H1 (cell line): ENCODE data around the gene ARHGAP6. TPM values are rescaled to one million over a fixed set of nuclear protein-coding genes. Genes with fewer than 3 reads are reported as not detected.

ENCODE experiments used
- CTCF ChIA-PET: fragments of 300-600 bp; sonication (Branson Sonifier 250); formaldehyde crosslinking; loops from one replicate; lab custom pipeline; 2021; ENCODE audit not compliant: partially characterized antibody; lab: Charles Lee
- POLR2A ChIA-PET: fragments of 300-600 bp; sonication (Branson Sonifier 250); formaldehyde crosslinking; loops from one replicate; lab custom pipeline; 2021; ENCODE audit warnings: inconsistent platforms; ENCODE audit not compliant: partially characterized antibody; lab: Charles Lee
- DNase-seq, 2 experiments: peaks; one replicate each; pipeline versions ENCODE4 v3.0.0 to v3.0.0-alpha.2; 2010 to 2022; ENCODE audit warnings: low spot score in 2 of 2, low read depth in 1 of 2, mixed read lengths in 1 of 2
- FAIRE-seq: peaks from 2 replicates; lab custom pipeline; 2011; peaks lifted over from hg19 to GRCh38; lab: Jason Lieb, UNC
- H2AFZ ChIP-seq: 2 replicates; pipeline ENCODE4 v1.8.1; 2012; ENCODE audit warnings: low read length, inconsistent platforms
- H2AK5ac ChIP-seq: 2 replicates; pipeline ENCODE4 v1.6.1; 2013; ENCODE audit warnings: low read depth, low read length
- H2BK120ac ChIP-seq: replicated peaks from 2 replicates; pipeline ENCODE3; 2013; ENCODE audit warnings: low read depth, low read length, inconsistent platforms
- H2BK12ac ChIP-seq: 2 replicates; pipeline ENCODE4 v1.6.1; 2013; ENCODE audit warnings: low read depth, low read length
- H2BK15ac ChIP-seq: 2 replicates; pipeline ENCODE4 v1.6.1; 2013; ENCODE audit warnings: low read length
- H2BK20ac ChIP-seq: 2 replicates; pipeline ENCODE4 v1.6.1; 2013; ENCODE audit warnings: low read length
- H2BK5ac ChIP-seq: 2 replicates; pipeline ENCODE4 v1.6.1; 2013; ENCODE audit warnings: low read depth, low read length
- H3K14ac ChIP-seq: 2 replicates; pipeline ENCODE4 v1.6.1; 2013; ENCODE audit warnings: inconsistent platforms; ENCODE audit not compliant: insufficient read length
- H3K18ac ChIP-seq: 2 replicates; pipeline ENCODE4 v1.6.1; 2013; ENCODE audit warnings: low read length; ENCODE audit errors: extremely low read depth
- H3K23ac ChIP-seq: 2 replicates; pipeline ENCODE4 v1.6.1; 2013; ENCODE audit warnings: inconsistent platforms; ENCODE audit not compliant: insufficient read length
- H3K23me2 ChIP-seq: 2 replicates; pipeline ENCODE4 v1.6.1; 2013; ENCODE audit warnings: low read depth, low read length
- H3K27ac ChIP-seq: 2 replicates; pipeline ENCODE4 v1.6.1; 2011; ENCODE audit warnings: low read depth, low read length, inconsistent platforms
- H3K27me3 ChIP-seq, 4 experiments: replicated peaks in 1 of 4; 1 replicate in 1 of 4; 2 replicates in 3 of 4; pipeline versions ENCODE4 v1.6.1 to v1.8.1; 2011 to 2013; ENCODE audit warnings: low read length in 3 of 4, mild to moderate bottlenecking in 3 of 4, inconsistent platforms in 2 of 4, mixed read lengths in 2 of 4, moderate library complexity in 1 of 4; ENCODE audit not compliant: control insufficient read depth in 3 of 4, insufficient read depth in 3 of 4; ENCODE audit errors: extremely low read depth in 1 of 4
- H3K36me3 ChIP-seq, 4 experiments: 2 replicates each; pipeline versions ENCODE4 v1.6.1 to v1.8.1; 2011 to 2013; ENCODE audit warnings: mild to moderate bottlenecking in 4 of 4, low read length in 3 of 4, moderate library complexity in 2 of 4, control low read depth in 1 of 4, inconsistent platforms in 1 of 4; ENCODE audit not compliant: insufficient read depth in 4 of 4, control insufficient read depth in 2 of 4
- H3K4ac ChIP-seq: replicated peaks from 2 replicates; pipeline ENCODE3; 2013; ENCODE audit warnings: low read length, low read depth, mixed read lengths, inconsistent platforms; ENCODE audit not compliant: insufficient read length
- H3K4me1 ChIP-seq, 4 experiments: replicated peaks in 1 of 4; 1 replicate in 1 of 4; 2 replicates in 3 of 4; pipeline versions ENCODE4 v1.6.1 to v1.8.1; 2011 to 2013; ENCODE audit warnings: low read length in 3 of 4, inconsistent platforms in 2 of 4, mixed read lengths in 1 of 4; ENCODE audit not compliant: insufficient read depth in 4 of 4, control insufficient read depth in 3 of 4
- H3K4me2 ChIP-seq, 2 experiments: 2 replicates each; pipeline versions ENCODE4 v1.6.1 to v1.8.1; 2011 to 2013; ENCODE audit warnings: low read depth in 2 of 2, low read length in 2 of 2, control low read depth in 1 of 2, inconsistent platforms in 1 of 2, mild to moderate bottlenecking in 1 of 2; ENCODE audit not compliant: insufficient read depth in 1 of 2
- H3K4me3 ChIP-seq, 4 experiments: fragments of 200-600, 300-600 bp in 1 of 4; sonication (generic), shearing (Covaris generic), sonication (Bioruptor Twin) in 1 of 4; 2 replicates each; pipeline versions ENCODE4 v1.5.1 to v1.8.1; 2011 to 2016; ENCODE audit warnings: low read length in 4 of 4, low read depth in 3 of 4, control low read depth in 2 of 4, inconsistent platforms in 2 of 4, mild to moderate bottlenecking in 2 of 4, mixed read lengths in 1 of 4, moderate library complexity in 1 of 4; ENCODE audit not compliant: insufficient read depth in 2 of 4; ENCODE audit errors: extremely low read depth in 1 of 4
- H3K56ac ChIP-seq: replicated peaks from 2 replicates; pipeline ENCODE3; 2013; ENCODE audit warnings: low read depth, mild to moderate bottlenecking, mixed read lengths, low read length, inconsistent platforms; ENCODE audit not compliant: insufficient read length
- H3K79me1 ChIP-seq: 2 replicates; pipeline ENCODE4 v1.6.1; 2013; ENCODE audit warnings: low read depth, low read length, control low read depth
- H3K79me2 ChIP-seq, 2 experiments: 2 replicates each; pipeline versions ENCODE4 v1.6.1 to v1.8.1; 2012 to 2013; ENCODE audit warnings: low read length in 2 of 2, mild to moderate bottlenecking in 2 of 2, inconsistent platforms in 1 of 2; ENCODE audit not compliant: insufficient read depth in 2 of 2, control insufficient read depth in 1 of 2
- H3K9ac ChIP-seq, 4 experiments: replicated peaks in 1 of 4; 1 replicate in 1 of 4; 2 replicates in 3 of 4; pipeline versions ENCODE4 v1.6.1 to v1.8.1; 2011 to 2013; ENCODE audit warnings: low read depth in 3 of 4, low read length in 3 of 4, control low read depth in 2 of 4, mild to moderate bottlenecking in 2 of 4, moderate library complexity in 2 of 4, inconsistent platforms in 1 of 4; ENCODE audit errors: extremely low read depth in 1 of 4
- H3K9me3 ChIP-seq, 2 experiments: 2 replicates each; pipeline versions ENCODE4 v1.6.1 to v1.8.1; 2012 to 2013; ENCODE audit warnings: mild to moderate bottlenecking in 2 of 2, moderate library complexity in 2 of 2, control low read depth in 1 of 2, inconsistent platforms in 1 of 2, low read depth in 1 of 2, low read length in 1 of 2, mixed read lengths in 1 of 2; ENCODE audit not compliant: insufficient read depth in 2 of 2
- H4K20me1 ChIP-seq, 2 experiments: replicated peaks in 1 of 2; 2 replicates each; pipeline versions ENCODE3 to v1.8.1; 2011 to 2013; ENCODE audit warnings: inconsistent platforms in 2 of 2, low read length in 2 of 2, mild to moderate bottlenecking in 1 of 2; ENCODE audit not compliant: insufficient read depth in 2 of 2, control insufficient read depth in 1 of 2
- H4K5ac ChIP-seq: 2 replicates; pipeline ENCODE4 v1.6.1; 2013; ENCODE audit warnings: low read length, low read depth, mixed read lengths, inconsistent platforms; ENCODE audit not compliant: insufficient read length
- H4K8ac ChIP-seq: 2 replicates; pipeline ENCODE4 v1.8.0; 2013; ENCODE audit warnings: mild to moderate bottlenecking, moderate library complexity, low read length, inconsistent platforms; ENCODE audit not compliant: insufficient read depth; ENCODE audit errors: extremely low read depth
- H4K91ac ChIP-seq: replicated peaks from 2 replicates; pipeline ENCODE3; 2013; ENCODE audit warnings: low read length, mixed read lengths, inconsistent platforms; ENCODE audit not compliant: insufficient read length
- TEAD4 ChIP-seq: IDR thresholded peaks from 2 replicates; pipeline ENCODE4 v1.6.1; 2012; ENCODE audit warnings: low read depth, low read length, inconsistent platforms, mixed read lengths
- polyA plus RNA-seq, 7 experiments: library from polyadenylated mRNA; depleted of rRNA in 3 of 7; stranded (reverse) in 5 of 7; unstranded in 2 of 7; fragments of >200 nt in 5 of 7; fragments of 200-250 nt in 2 of 7; gene quantifications; 1 replicate in 5 of 7; 2 replicates in 1 of 7; 4 replicates in 1 of 7; pipeline versions ENCODE4 v1.2.1 to v1.2.3, GENCODE V29; 2011 to 2013; ENCODE audit warnings: missing spikeins in 2 of 7, mixed read lengths in 2 of 7
- total RNA-seq: library from RNA; stranded (reverse); fragmentation: NEBNext Ultra II Directional; extraction: Animal tissue kit (Norgen Biotek cat#: 25700); gene quantifications from 2 replicates; pipeline ENCODE4 v1.2.1, GENCODE V29; 2021

ARHGAP6 gene
- total and polyA plus RNA-seq, 2 of the 8 experiments (the other 6 are each of a cell fraction or from before 2014, with no cell fraction given) = 0.35 to 0.82 TPM

- H3K79me2 ChIP-seq = no peaks in the 10 kb centered on the region
- no peak overlapping the region for H2AK5ac ChIP-seq
- H3K9me3 ChIP-seq = no peaks in the 10 kb centered on the region
- H3K23ac ChIP-seq = no peak overlapping the region
- DNase-seq = no peak
- H4K8ac ChIP-seq = no peak overlapping the region
- no peak overlapping the region for H3K27ac ChIP-seq
- no peak for TF ChIP-seq TEAD4
- no peaks in the 10 kb centered on the region for H3K23me2 ChIP-seq
- no peak overlapping the region for H2BK120ac ChIP-seq
- CTCF ChIA-PET = no interaction called here
- no peaks in the 10 kb centered on the region for H3K36me3 ChIP-seq
- no peak overlapping the region for H3K18ac ChIP-seq
- no peak overlapping the region for H4K91ac ChIP-seq
- FAIRE-seq = no peak
- H3K79me1 ChIP-seq = no peaks in the 10 kb centered on the region
- no peak overlapping the region for H3K14ac ChIP-seq
- no peak overlapping the region for H3K4ac ChIP-seq
- H4K5ac ChIP-seq = no peak overlapping the region
- no peak overlapping the region for H2BK15ac ChIP-seq
- no peaks in the 10 kb centered on the region; a peak in 1 of 7 replicates for H3K4me1 ChIP-seq
- H3K27me3 ChIP-seq = no peaks in the 10 kb centered on the region
- H2BK5ac ChIP-seq = no peak overlapping the region
- no peak overlapping the region for H2BK12ac ChIP-seq
- no peak overlapping the region for H3K56ac ChIP-seq
- H2BK20ac ChIP-seq = no peak overlapping the region
- no peak overlapping the region for H3K4me3 ChIP-seq
- H3K4me2 ChIP-seq = no peak overlapping the region
- no peak overlapping the region for H3K9ac ChIP-seq
- H2AFZ ChIP-seq = no peak overlapping the region
- POLR2A ChIA-PET = no interaction called here
- H4K20me1 ChIP-seq = no peaks in the 10 kb centered on the region
Observed at GRCh38 chrX:11342673-11343072, 323.0 kb downstream of the ARHGAP6 start.
